Mucosa of descending colon (tissue), 3 donors: ENCODE results near the gene PLD6. TPM values are rescaled to one million over a fixed set of nuclear protein-coding genes. Genes with fewer than 3 reads are reported as not detected.

Source experiments
- ATAC-seq: fragments of 200-7000 bp; cut with Tn5 transposase; one replicate; pipeline ENCODE4 v1.9.1; 2020; ENCODE audit warnings: mild to moderate bottlenecking, moderate library complexity
- DNase-seq, 3 donors: peaks; one replicate each; pipeline ENCODE4 v3.0.0-alpha.2; 2020
- H3K36me3 ChIP-seq: fragments of 200-600 bp; one replicate; pipeline ENCODE4 v1.8.0; 2021; ENCODE audit warnings: low read depth, mild to moderate bottlenecking
- H3K4me1 ChIP-seq: fragments of 200-600 bp; one replicate; pipeline ENCODE4 v1.8.0; 2021; ENCODE audit warnings: low read depth, mild to moderate bottlenecking
- H3K4me3 ChIP-seq: fragments of 200-600 bp; one replicate; pipeline ENCODE4 v1.8.0; 2021; ENCODE audit warnings: mild to moderate bottlenecking
- H3K9me3 ChIP-seq: fragments of 200-600 bp; one replicate; pipeline ENCODE4 v1.8.0; 2021; ENCODE audit warnings: mild to moderate bottlenecking
- CTCF ChIP-seq: fragments of 200-600 bp; IDR thresholded peaks from one replicate; pipeline ENCODE4 v1.8.0; 2022; ENCODE audit warnings: antibody characterized with exemption, mild to moderate bottlenecking
- intact Hi-C, 2 donors: fragments of 100-400 bp; cut with DNase I in 1 of 2; cut with micrococcal nuclease in 1 of 2; formaldehyde crosslinking; loops; one replicate each; pipeline versions ENCODE4 v1.11.0 to v1.11.1; 2022; cut with DNase I, micrococcal nuclease
- total RNA-seq, 3 donors: library from RNA; stranded (reverse); fragmentation: NEBNext Ultra II Directional in 2 of 3; extraction: Animal tissue kit (Norgen Biotek cat#: 25700) in 2 of 3; gene quantifications; one replicate each; pipeline versions ENCODE4 v1.2.1 to v1.2.4, GENCODE V29; 2021 to 2023
- donor health status: DM: no; HTN: no; CAD: no; lungs with moderate emphysema.
- donor health status: DM: no; HTN: no; CAD: no.
- donor health status: DM: no; HTN: yes; CAD: no.

Gene PLD6
- total RNA-seq, 3 donors from 2014 or later: 1.3 to 12.9 (median 2.0) TPM

GRCh38 chr17:17156107-17156506, 50.0 kb downstream of the PLD6 start:
- no peaks in the 10 kb centered on the region for H3K9me3 ChIP-seq
- no peak for DNase-seq
- no peak overlapping the region for H3K4me3 ChIP-seq
- intact Hi-C loops: no loop called here
- peaks cover 10% of the 10 kb centered on the region for H3K36me3 ChIP-seq
- no peaks in the 10 kb centered on the region for H3K4me1 ChIP-seq
- no peak for TF ChIP-seq CTCF
- no peak for ATAC-seq

GRCh38 chr17:17155568-17155967, 50.6 kb downstream of the PLD6 start:
- ATAC-seq: no peak

GRCh38 chr17:17154981-17155380, 51.2 kb downstream of the PLD6 start:
- Histone ChIP-seq H3K9me3 (no peaks in the 10 kb centered on the region), H3K36me3 (peaks cover 10% of the 10 kb centered on the region), H3K4me1 (no peaks in the 10 kb centered on the region), H3K4me3 (no peak overlapping the region)
- DNase-seq: no peak
- ATAC-seq: no peak
- no peak for TF ChIP-seq CTCF
- intact Hi-C loops: no loop called here

More at GRCh38 chr17:17155568-17155967, 50.6 kb downstream of the PLD6 start:
- peaks cover 10% of the 10 kb centered on the region for H3K36me3 ChIP-seq
- no peaks in the 10 kb centered on the region for H3K9me3 ChIP-seq
- no peak for TF ChIP-seq CTCF
- intact Hi-C loops: no loop called here
- DNase-seq: no peak
- H3K4me3 ChIP-seq: no peak overlapping the region
- no peaks in the 10 kb centered on the region for H3K4me1 ChIP-seq

GRCh38 chr17:17154556-17154955, 51.6 kb downstream of the PLD6 start:
- no peak for DNase-seq
- intact Hi-C loops: no loop called here
- no peak for ATAC-seq
- TF ChIP-seq CTCF: no peak
- Histone ChIP-seq H3K9me3 (no peaks in the 10 kb centered on the region), H3K4me3 (no peak overlapping the region), H3K36me3 (peaks cover 10% of the 10 kb centered on the region), H3K4me1 (no peaks in the 10 kb centered on the region)

- no peak for TF ChIP-seq CTCF
- intact Hi-C loops: no loop called here
- H3K4me1 ChIP-seq: no peaks in the 10 kb centered on the region
- H3K9me3 ChIP-seq: no peaks in the 10 kb centered on the region
- ATAC-seq (no peak), DNase-seq (no peak)
- H3K36me3 ChIP-seq: peaks cover 5% of the 10 kb centered on the region
- H3K4me3 ChIP-seq: no peak overlapping the region
Observed at GRCh38 chr17:17153709-17154108, 52.4 kb downstream of the PLD6 start.

GRCh38 chr17:17153071-17153470, 53.1 kb downstream of the PLD6 start:
- Histone ChIP-seq H3K4me3 (no peak overlapping the region), H3K36me3 (no peaks in the 10 kb centered on the region), H3K4me1 (no peaks in the 10 kb centered on the region), H3K9me3 (no peaks in the 10 kb centered on the region)
- intact Hi-C loops: no loop called here
- DNase-seq: no peak
- ATAC-seq: no peak
- no peak for TF ChIP-seq CTCF
